Measurements from ENCODE around the gene FABP1. TPM values are rescaled to one million over a fixed set of nuclear protein-coding genes. Genes with fewer than 3 reads are reported as not detected.

Gene FABP1
- total RNA-seq, 1 donor from 2014 or later: not detected

GRCh38 chr2:88097891-88098557 lies 29.8 kb downstream of the FABP1 start:
- peaks cover 11 to 21% (median 21%) of the 10 kb centered on the region in 3 donors for H3K4me1 ChIP-seq (ENCODE audit: control insufficient read depth in 3 of 3, insufficient read depth in 3 of 3, low read length in 3 of 3)
- H3K9ac ChIP-seq (ENCODE audit: low read depth in 1 of 3, low read length in 3 of 3): no peak overlapping the region
- no peaks in the 10 kb centered on the region for H3K9me3 ChIP-seq (ENCODE audit: control insufficient read depth in 3 of 3, low read length in 3 of 3)
- peaks cover 39 to 58% (median 47%) of the 10 kb centered on the region in 3 donors for H3K36me3 ChIP-seq (ENCODE audit: control insufficient read depth in 3 of 3, insufficient read depth in 3 of 3, low read length in 3 of 3)
- H3K4me3 ChIP-seq (ENCODE audit: low read length in 3 of 3): no peak overlapping the region
- no peaks in the 10 kb centered on the region for H3K27me3 ChIP-seq (ENCODE audit: control insufficient read depth in 3 of 3, insufficient read depth in 3 of 3, low read length in 3 of 3)
- no peak overlapping the region for H3K27ac ChIP-seq (ENCODE audit: low read depth, low read length)

DNA sequence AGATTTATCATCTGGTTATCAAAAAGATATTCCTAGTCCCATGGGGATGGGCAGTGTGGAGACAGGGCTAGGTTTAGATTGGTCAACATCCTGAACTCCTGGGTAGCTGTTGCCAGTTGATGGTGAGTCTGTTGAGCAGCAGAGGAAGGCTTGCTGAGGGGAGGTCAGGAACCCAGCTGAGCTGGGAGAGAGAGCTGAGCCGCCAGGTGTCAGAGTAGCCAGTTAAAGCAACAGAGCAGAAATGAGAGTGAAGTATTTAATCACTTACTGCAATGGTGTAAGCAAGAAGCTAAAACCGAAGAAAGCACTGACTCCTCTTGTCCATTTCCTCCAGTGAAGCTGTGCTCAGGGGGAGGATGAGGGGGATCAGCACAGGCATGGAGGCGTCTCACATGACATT lies 30.7 kb downstream of the FABP1 start:
- no peak overlapping the region for H3K9ac ChIP-seq (ENCODE audit: low read depth in 1 of 3, low read length in 3 of 3)
- H3K4me3 ChIP-seq (ENCODE audit: low read length in 3 of 3): no peak overlapping the region
- H3K9me3 ChIP-seq (ENCODE audit: control insufficient read depth in 3 of 3, low read length in 3 of 3): no peaks in the 10 kb centered on the region
- peaks cover 11 to 21% (median 21%) of the 10 kb centered on the region in 3 donors for H3K4me1 ChIP-seq (ENCODE audit: control insufficient read depth in 3 of 3, insufficient read depth in 3 of 3, low read length in 3 of 3)
- peaks cover 38 to 66% (median 47%) of the 10 kb centered on the region in 3 donors for H3K36me3 ChIP-seq (ENCODE audit: control insufficient read depth in 3 of 3, insufficient read depth in 3 of 3, low read length in 3 of 3)
- H3K27ac ChIP-seq (ENCODE audit: low read depth, low read length): no peak overlapping the region
- H3K27me3 ChIP-seq (ENCODE audit: control insufficient read depth in 3 of 3, insufficient read depth in 3 of 3, low read length in 3 of 3): no peaks in the 10 kb centered on the region

- no peaks in the 10 kb centered on the region for H3K27me3 ChIP-seq (ENCODE audit: control insufficient read depth in 3 of 3, insufficient read depth in 3 of 3, low read length in 3 of 3)
- peaks cover 12 to 25% (median 24%) of the 10 kb centered on the region in 3 donors for H3K4me1 ChIP-seq (ENCODE audit: control insufficient read depth in 3 of 3, insufficient read depth in 3 of 3, low read length in 3 of 3)
- H3K27ac ChIP-seq (ENCODE audit: low read depth, low read length): no peak overlapping the region
- H3K4me3 ChIP-seq (ENCODE audit: low read length in 3 of 3): no peak overlapping the region
- no peaks in the 10 kb centered on the region for H3K9me3 ChIP-seq (ENCODE audit: control insufficient read depth in 3 of 3, low read length in 3 of 3)
- H3K9ac ChIP-seq (ENCODE audit: low read depth in 1 of 3, low read length in 3 of 3): peak overlapping the region in 1 of 3 donors; percentile 17
- H3K36me3 ChIP-seq (ENCODE audit: control insufficient read depth in 3 of 3, insufficient read depth in 3 of 3, low read length in 3 of 3): peaks cover 42 to 68% (median 51%) of the 10 kb centered on the region in 3 donors
Measured at GRCh38 chr2:88096708-88097107, 31.2 kb downstream of the FABP1 start.

DNA sequence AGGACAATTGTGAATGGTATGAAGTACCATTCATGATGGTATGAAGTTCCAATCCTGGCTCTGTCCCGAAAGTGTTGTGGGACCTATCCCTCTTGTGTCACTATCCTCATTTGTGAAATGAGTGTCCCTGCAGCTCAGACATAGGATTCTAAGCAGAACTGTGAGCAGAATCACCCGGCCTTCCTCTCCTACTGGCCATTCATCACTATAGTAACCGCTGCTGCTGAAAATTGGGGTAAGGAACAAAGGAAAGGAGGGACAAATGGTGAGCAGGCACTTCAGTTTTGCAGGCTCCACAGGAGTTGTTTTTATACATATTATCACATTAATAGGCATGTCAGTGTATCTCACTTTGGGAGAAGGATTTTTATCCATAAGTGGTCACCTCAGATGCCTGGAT lies 32.8 kb downstream of the FABP1 start:
- H3K36me3 ChIP-seq (ENCODE audit: control insufficient read depth in 3 of 3, insufficient read depth in 3 of 3, low read length in 3 of 3): peaks cover 49 to 82% (median 55%) of the 10 kb centered on the region in 3 donors
- no peak overlapping the region for H3K27ac ChIP-seq (ENCODE audit: low read depth, low read length)
- H3K4me3 ChIP-seq (ENCODE audit: low read length in 3 of 3): no peak overlapping the region
- H3K27me3 ChIP-seq (ENCODE audit: control insufficient read depth in 3 of 3, insufficient read depth in 3 of 3, low read length in 3 of 3): no peaks in the 10 kb centered on the region
- no peak overlapping the region for H3K9ac ChIP-seq (ENCODE audit: low read depth in 1 of 3, low read length in 3 of 3)
- peaks cover 4 to 16% (median 12%) of the 10 kb centered on the region in 3 donors for H3K4me1 ChIP-seq (ENCODE audit: control insufficient read depth in 3 of 3, insufficient read depth in 3 of 3, low read length in 3 of 3)
- H3K9me3 ChIP-seq (ENCODE audit: control insufficient read depth in 3 of 3, low read length in 3 of 3): no peaks in the 10 kb centered on the region

DNA sequence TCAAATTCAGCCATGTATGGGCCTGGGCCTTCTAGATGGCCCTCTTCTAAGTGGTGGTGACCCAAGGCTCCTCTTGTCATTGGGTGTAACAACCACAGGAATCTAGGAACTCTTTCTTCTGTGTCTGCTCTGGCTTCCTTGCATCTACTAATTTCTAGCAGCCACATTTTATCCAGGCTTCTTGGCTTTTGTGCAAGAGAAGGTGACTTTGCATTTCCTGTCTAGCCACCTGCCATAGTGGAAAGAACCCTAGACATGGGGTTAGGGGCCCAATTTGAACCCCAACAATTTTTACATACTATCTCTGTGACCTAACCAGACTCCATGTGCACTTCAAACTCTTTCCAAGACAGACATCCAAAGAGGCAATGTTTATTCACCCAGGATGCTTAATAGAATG lies 35.1 kb downstream of the FABP1 start:
- Histone ChIP-seq H3K27me3 (ENCODE audit: control insufficient read depth in 3 of 3, insufficient read depth in 3 of 3, low read length in 3 of 3) (no peaks in the 10 kb centered on the region), H3K4me1 (ENCODE audit: control insufficient read depth in 3 of 3, insufficient read depth in 3 of 3, low read length in 3 of 3) (peaks cover 2 to 14% (median 6%) of the 10 kb centered on the region in 3 donors), H3K36me3 (ENCODE audit: control insufficient read depth in 3 of 3, insufficient read depth in 3 of 3, low read length in 3 of 3) (peaks cover 64 to 88% (median 66%) of the 10 kb centered on the region in 3 donors), H3K9me3 (ENCODE audit: control insufficient read depth in 3 of 3, low read length in 3 of 3) (no peaks in the 10 kb centered on the region), H3K9ac (ENCODE audit: low read depth in 1 of 3, low read length in 3 of 3) (no peak overlapping the region), H3K27ac (ENCODE audit: low read depth, low read length) (no peak overlapping the region), H3K4me3 (ENCODE audit: low read length in 3 of 3) (no peak overlapping the region)

- Histone ChIP-seq H3K27me3 (ENCODE audit: control insufficient read depth in 3 of 3, insufficient read depth in 3 of 3, low read length in 3 of 3) (no peaks in the 10 kb centered on the region), H3K9ac (ENCODE audit: low read depth in 1 of 3, low read length in 3 of 3) (no peak overlapping the region), H3K9me3 (ENCODE audit: control insufficient read depth in 3 of 3, low read length in 3 of 3) (no peaks in the 10 kb centered on the region), H3K4me1 (ENCODE audit: control insufficient read depth in 3 of 3, insufficient read depth in 3 of 3, low read length in 3 of 3) (peaks cover 2 to 8% (median 3%) of the 10 kb centered on the region in 3 donors), H3K27ac (ENCODE audit: low read depth, low read length) (no peak overlapping the region), H3K36me3 (ENCODE audit: control insufficient read depth in 3 of 3, insufficient read depth in 3 of 3, low read length in 3 of 3) (peaks cover 66 to 88% (median 66%) of the 10 kb centered on the region in 3 donors), H3K4me3 (ENCODE audit: low read length in 3 of 3) (no peak overlapping the region)
Measured at GRCh38 chr2:88091943-88092342, 35.9 kb downstream of the FABP1 start.

GRCh38 chr2:88090446-88091283 lies 37.2 kb downstream of the FABP1 start:
- H3K9me3 ChIP-seq (ENCODE audit: control insufficient read depth in 3 of 3, low read length in 3 of 3): no peaks in the 10 kb centered on the region
- H3K27ac ChIP-seq (ENCODE audit: low read depth, low read length): no peak overlapping the region
- H3K27me3 ChIP-seq (ENCODE audit: control insufficient read depth in 3 of 3, insufficient read depth in 3 of 3, low read length in 3 of 3): no peaks in the 10 kb centered on the region
- H3K4me3 ChIP-seq (ENCODE audit: low read length in 3 of 3): no peak overlapping the region
- H3K9ac ChIP-seq (ENCODE audit: low read depth in 1 of 3, low read length in 3 of 3): no peak overlapping the region
- peaks cover 60 to 76% (median 60%) of the 10 kb centered on the region in 3 donors for H3K36me3 ChIP-seq (ENCODE audit: control insufficient read depth in 3 of 3, insufficient read depth in 3 of 3, low read length in 3 of 3)
- H3K4me1 ChIP-seq (ENCODE audit: control insufficient read depth in 3 of 3, insufficient read depth in 3 of 3, low read length in 3 of 3): peaks cover 2 to 8% (median 3%) of the 10 kb centered on the region in 3 donors

GRCh38 chr2:88088999-88089398 lies 38.9 kb downstream of the FABP1 start:
- Histone ChIP-seq H3K9me3 (ENCODE audit: control insufficient read depth in 3 of 3, low read length in 3 of 3) (no peaks in the 10 kb centered on the region), H3K36me3 (ENCODE audit: control insufficient read depth in 3 of 3, insufficient read depth in 3 of 3, low read length in 3 of 3) (peaks cover 52 to 71% (median 59%) of the 10 kb centered on the region in 3 donors), H3K9ac (ENCODE audit: low read depth in 1 of 3, low read length in 3 of 3) (no peak overlapping the region), H3K4me3 (ENCODE audit: low read length in 3 of 3) (no peak overlapping the region), H3K4me1 (ENCODE audit: control insufficient read depth in 3 of 3, insufficient read depth in 3 of 3, low read length in 3 of 3) (peaks cover 3 to 16% (median 4%) of the 10 kb centered on the region in 3 donors), H3K27me3 (ENCODE audit: control insufficient read depth in 3 of 3, insufficient read depth in 3 of 3, low read length in 3 of 3) (no peaks in the 10 kb centered on the region), H3K27ac (ENCODE audit: low read depth, low read length) (no peak overlapping the region)

GRCh38 chr2:88087763-88088162 lies 40.1 kb downstream of the FABP1 start:
- H3K4me3 ChIP-seq (ENCODE audit: low read length in 3 of 3): no peak overlapping the region
- no peaks in the 10 kb centered on the region for H3K9me3 ChIP-seq (ENCODE audit: control insufficient read depth in 3 of 3, low read length in 3 of 3)
- H3K4me1 ChIP-seq (ENCODE audit: control insufficient read depth in 3 of 3, insufficient read depth in 3 of 3, low read length in 3 of 3): peaks cover 3 to 21% (median 8%) of the 10 kb centered on the region in 3 donors
- H3K36me3 ChIP-seq (ENCODE audit: control insufficient read depth in 3 of 3, insufficient read depth in 3 of 3, low read length in 3 of 3): peaks cover 45 to 63% (median 46%) of the 10 kb centered on the region in 3 donors
- no peak overlapping the region for H3K27ac ChIP-seq (ENCODE audit: low read depth, low read length)
- no peak overlapping the region for H3K9ac ChIP-seq (ENCODE audit: low read depth in 1 of 3, low read length in 3 of 3)
- H3K27me3 ChIP-seq (ENCODE audit: control insufficient read depth in 3 of 3, insufficient read depth in 3 of 3, low read length in 3 of 3): no peaks in the 10 kb centered on the region

- Histone ChIP-seq H3K4me1 (ENCODE audit: control insufficient read depth in 3 of 3, insufficient read depth in 3 of 3, low read length in 3 of 3) (peaks cover 8 to 24% (median 14%) of the 10 kb centered on the region in 3 donors), H3K4me3 (ENCODE audit: low read length in 3 of 3) (no peak overlapping the region), H3K36me3 (ENCODE audit: control insufficient read depth in 3 of 3, insufficient read depth in 3 of 3, low read length in 3 of 3) (peaks cover 40 to 56% (median 42%) of the 10 kb centered on the region in 3 donors), H3K9ac (ENCODE audit: low read depth in 1 of 3, low read length in 3 of 3) (peak overlapping the region in 1 of 3 donors; percentile 20), H3K9me3 (ENCODE audit: control insufficient read depth in 3 of 3, low read length in 3 of 3) (no peaks in the 10 kb centered on the region), H3K27me3 (ENCODE audit: control insufficient read depth in 3 of 3, insufficient read depth in 3 of 3, low read length in 3 of 3) (no peaks in the 10 kb centered on the region), H3K27ac (ENCODE audit: low read depth, low read length) (no peak overlapping the region)
Measured at GRCh38 chr2:88087073-88087472, 40.8 kb downstream of the FABP1 start.

All from skeletal muscle tissue (tissue), 4 donors.